ENCODE results near the gene RAB40C.
"Not testable (repeated sequence)": the region's sequence is repeated elsewhere in the genome, so short reads cannot be mapped to it uniquely, and the experiment has no call there.

RAB40C gene

DNA sequence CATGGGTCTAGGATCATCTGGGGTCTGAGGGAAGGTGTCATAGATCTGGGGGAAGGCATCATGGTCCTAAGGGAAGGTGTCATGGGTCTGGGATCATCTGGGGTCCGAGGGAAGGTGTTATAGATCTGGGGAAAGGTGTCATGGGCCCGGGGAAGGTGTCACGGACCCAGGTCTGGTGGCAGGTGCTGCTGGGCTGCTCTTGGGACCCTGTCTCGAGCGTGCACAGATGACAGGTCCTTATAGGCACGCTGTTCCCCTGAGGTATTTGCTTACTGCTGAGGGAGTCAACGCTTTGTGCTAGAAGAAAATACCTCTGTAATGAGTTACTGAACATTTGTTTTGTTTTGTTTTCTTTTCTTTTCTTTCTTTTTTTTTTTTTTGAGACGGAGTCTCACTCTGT is 1.4 kb downstream of the RAB40C start:
- no peak for DNase-seq

DNA sequence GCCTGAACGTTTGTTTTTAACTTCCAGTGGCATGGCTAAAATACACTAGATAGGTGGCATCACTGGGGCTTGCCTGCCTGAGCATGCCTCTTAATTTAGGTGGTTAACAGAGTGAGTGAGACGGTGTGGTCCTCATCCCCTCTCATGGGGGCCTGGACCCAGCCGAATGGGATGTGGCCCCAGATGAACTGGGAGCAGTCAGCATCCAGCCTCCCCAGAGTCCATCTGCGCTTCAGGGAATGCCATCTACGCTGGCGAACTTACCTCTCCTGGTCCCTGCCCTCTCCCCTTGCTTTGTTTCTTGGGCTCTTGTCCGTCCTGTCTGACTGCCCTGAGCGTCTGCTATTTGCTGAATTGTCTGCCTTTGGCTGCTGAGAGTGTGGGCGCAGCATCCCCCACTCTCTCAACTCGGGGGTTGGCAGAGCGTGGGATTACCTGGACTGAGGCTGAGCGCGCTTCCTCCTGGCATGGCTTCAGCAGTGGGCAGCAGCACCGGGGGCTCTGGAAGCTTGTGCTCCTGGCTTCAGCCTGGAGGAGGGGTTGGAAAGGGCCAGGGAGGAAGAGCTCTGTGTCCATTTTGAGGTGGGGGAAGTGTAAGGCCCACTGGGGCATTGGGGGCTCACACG is 2.1 kb downstream of the RAB40C start:
- DNase-seq: no peak

DNA sequence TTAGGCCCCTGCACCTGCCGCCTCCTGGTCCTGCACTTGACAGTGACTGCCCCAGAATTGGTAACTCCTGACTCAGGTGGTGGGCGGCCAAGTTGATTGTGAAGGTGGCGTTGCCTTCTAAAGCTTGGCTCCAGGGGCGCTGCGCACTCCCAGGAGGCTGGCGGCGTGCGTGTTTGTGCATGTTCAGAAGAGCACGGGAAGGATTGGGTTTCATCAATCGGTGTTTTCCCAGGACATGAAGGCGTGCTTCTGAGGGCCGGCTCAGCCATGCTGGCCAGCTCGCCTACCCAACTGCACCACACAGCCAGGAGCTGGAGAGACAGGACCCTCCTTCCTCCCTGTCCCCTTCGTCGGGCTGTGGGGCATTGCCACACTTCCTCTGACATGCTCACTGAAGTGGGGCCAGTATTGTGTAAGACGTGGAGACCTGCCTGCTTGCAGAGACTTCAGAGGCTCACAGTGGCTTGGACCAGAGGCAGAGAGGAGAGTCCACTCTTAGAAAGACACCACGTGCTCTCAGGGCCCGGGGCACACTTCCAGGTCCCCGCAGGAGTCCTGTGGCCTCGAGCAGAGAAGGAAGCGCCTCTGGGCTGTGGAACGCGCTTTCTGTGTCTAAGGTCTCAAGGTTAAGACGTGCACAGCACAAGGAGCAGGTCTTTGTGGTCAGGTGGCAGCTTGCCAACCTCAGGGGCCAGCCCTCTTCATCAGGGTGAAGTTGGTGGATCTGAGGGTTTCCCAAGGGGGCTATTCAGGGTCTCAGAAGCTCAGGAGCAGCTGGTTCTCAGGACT is 2.8 kb downstream of the RAB40C start:
- no peak for DNase-seq

DNA sequence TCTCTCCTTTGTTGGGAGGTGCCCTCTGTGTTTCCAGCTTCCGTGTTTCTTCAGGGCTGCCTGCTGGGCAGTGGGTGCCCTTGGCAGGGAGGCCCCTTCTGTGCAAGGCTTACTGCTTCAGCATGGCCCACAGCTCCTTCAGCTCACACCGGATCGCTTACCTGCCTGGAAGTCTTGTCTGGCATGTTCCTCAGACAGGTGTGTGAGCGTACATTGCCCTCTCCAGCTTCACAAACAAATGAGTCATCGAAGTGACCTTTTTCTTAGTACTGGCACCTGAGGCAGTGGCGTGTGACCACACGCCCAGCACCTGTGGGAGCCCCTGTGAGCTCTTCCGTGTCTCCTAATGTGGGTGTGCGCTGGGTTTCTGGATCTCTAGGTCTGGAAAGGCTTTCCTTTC is 3.5 kb downstream of the RAB40C start:
- no peak for DNase-seq

DNA sequence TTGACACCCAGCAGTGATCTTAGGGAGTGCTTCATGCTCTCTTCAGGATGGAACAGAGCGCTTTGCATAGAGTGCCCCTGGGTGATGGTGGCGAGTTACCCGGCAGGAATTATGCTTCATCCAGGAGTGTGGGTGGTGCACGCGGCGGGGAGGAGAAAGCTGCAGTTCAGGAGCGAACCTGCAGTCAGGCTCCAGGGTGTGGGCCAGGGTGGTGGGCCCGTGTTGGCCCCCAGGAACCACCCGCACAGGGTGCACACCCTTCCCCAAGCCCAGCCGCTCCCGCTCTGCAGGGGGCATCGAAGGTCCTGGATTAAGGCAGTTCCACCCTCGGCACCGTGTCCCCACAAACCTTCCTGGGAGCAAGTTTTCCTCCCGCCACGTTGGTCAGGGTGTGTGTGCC is 3.9 kb downstream of the RAB40C start:
- no peak for DNase-seq

DNA sequence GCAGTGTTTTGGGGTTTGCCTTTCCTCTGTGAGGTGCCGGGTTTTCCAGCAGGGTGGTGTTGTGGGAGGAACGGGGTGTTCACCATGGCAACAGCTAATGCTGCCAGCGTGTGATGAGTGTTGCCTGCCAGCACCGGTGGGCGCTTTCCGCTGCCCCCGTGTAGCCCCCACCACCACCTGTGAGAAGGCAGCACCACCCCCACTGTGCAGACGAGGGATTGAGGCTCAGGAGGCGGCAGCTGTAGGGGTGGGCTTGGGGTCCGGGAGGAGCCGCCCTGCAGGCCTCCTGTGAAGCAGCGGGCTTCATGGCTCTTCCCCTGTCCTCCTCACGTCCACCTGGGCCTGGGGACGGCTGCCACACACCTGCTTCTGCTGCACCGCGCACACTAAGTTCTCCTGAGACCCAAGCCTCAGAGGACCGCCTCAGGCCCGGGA is 5.2 kb downstream of the RAB40C start:
- DNase-seq: no peak

DNA sequence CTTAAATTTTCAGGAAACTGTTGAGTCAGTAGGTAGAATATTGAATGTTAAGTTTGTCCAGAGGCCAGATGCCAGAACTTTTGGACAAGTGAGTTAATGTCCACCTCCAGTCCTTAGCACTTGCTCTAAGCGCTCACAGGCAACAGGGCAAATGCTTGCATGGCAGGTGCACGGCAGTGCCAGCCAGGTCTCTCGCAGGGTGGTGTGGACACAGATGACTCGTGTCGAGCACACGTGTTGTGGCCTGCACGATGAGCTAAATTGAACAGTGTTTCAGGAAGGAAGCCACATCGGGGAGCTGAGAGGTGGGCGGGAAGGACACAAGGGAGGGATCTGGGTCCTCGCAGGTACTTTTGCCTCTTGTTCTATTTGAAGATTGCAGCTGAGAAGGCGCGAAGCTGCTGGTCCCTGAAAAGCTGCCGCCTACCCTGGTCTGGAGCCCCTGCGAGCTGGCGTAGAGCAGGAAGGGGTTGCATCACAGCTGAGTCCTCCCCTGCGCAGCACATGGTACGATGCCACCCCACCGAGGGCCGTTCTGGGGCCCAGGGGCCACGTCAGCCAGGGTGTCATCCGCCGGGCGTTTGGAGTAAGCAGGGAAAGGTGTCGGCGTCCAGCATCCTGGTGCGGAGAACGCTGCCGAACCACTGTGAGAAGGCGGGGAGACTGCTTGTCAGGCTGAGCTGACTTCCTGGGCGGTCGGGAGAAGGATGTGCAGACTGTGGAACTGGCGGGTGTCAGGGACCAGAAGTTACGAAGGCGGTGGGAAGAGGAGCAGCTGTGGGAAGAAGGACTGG is 6.3 kb downstream of the RAB40C start:
- DNase-seq: no peak

DNA sequence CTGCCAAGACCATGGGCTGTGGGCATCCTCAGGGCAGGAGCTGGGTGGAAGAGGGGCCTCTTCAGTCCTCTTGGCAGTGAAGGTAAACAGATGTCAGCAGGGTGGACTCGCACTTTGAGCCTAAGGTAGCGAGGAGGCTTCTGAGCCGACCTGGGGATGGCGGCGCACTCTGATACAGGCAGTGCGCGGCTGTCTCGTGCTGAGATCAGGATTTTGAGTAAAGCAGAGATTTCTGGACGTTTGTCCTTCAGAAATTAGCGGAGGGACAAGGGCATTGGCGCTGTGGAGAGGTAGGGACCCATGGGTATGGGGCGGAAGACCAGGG is 6.8 kb downstream of the RAB40C start:
- no peak for DNase-seq

DNA sequence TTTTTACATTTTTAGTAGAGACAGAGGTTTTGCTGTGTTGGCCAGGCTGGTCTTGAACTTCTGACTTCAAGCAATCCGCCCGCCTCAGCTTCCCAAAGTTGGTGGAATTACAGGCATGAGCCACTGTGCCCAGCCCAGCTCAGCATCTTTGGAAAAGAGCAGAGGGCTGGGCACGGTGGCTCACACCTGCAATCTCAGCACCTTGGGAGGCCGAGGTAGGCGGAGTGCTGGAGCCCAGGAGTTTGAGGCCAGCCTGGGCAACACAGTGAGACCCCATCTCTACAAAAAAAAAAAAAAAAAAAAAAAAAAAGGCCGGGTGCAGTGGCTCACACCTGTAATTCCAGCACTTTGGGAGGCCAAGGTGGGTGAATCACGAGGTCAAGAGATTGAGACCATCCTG is 7.8 kb downstream of the RAB40C start:
- not testable (repeated sequence) for DNase-seq

DNA sequence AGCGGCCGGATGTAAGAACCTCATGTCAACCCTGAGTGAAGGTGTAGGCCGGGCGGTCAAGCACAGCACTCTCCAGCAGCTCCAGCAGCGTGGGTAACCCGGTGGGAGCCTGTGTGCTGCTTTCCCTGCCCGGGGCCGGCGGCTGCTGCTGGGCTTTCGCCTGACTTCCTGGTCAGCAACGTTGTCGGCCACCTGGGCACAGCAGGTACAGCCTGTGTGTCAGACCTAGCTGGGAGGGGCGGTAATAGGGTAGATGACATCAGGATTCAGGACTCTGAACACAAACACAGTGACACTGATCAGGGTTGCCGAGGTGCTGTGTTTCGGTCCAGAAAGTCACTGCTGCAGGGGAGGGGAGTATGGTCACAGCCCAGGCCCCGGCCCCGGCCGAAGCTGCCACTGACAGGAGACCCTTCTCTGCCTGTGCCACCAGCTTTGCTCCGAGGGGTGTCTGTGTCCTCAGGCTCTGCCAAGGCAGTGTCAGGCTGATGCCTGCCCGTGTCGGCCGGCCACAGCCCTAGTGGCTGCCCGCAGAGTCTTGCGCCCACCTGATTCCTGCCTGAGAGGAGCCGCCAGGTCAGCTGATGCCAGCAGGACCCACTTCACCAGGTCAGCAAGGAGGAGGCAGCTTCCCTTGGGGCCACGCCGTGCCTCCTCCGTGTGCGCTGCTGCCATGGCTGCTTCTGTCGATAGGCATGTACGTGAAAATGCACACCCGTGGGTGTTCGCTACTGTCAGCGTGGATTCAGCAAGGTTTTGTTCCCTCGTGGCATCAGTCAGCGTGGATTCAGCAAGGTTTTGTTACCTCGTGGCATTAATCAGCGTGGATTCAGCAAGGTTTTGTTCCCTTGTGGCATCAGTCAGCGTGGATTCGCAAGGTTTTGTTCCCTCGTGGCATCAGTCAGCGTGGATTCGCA is 9.2 kb downstream of the RAB40C start:
- DNase-seq: no peak

DNA sequence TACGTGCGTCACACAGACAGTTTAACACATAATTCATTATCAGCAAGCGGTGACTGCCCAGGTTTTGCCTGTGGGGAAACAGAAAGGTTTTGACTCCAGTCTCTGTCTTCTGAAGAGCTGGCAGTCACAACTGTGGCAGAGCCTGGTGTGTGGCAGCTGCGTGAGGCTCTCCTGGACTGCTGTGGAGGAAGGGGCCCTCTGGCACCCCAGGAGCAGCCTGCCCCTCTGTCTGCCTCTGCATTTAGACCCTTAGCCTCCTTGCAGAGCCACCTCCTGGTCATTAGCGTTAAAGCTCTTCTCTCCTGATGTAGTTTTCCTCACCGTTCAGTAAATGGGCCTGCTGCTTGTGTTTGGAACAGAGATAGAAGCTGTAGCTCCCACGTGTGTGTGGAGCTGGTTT is 10.9 kb downstream of the RAB40C start:
- DNase-seq: no peak

DNA sequence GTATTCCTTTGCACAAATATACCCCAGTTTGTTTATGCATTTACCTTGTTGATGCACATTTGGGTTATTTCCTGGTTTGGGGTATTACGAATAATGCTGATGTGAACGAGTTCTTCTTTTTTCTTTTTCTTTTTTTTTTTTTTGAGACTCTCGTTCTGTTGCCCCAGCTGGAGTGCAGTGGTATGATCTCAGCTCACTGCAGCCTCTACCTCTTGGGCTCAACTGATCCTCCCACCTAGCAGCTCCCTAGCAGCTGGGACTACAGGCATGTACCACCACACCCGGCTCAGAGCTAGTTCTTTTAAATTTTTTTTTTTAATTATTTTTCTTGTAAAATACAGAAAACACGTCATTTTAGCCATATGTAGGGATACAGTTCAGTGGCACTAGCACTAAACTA is 14.1 kb downstream of the RAB40C start:
- DNase-seq: no peak

DNA sequence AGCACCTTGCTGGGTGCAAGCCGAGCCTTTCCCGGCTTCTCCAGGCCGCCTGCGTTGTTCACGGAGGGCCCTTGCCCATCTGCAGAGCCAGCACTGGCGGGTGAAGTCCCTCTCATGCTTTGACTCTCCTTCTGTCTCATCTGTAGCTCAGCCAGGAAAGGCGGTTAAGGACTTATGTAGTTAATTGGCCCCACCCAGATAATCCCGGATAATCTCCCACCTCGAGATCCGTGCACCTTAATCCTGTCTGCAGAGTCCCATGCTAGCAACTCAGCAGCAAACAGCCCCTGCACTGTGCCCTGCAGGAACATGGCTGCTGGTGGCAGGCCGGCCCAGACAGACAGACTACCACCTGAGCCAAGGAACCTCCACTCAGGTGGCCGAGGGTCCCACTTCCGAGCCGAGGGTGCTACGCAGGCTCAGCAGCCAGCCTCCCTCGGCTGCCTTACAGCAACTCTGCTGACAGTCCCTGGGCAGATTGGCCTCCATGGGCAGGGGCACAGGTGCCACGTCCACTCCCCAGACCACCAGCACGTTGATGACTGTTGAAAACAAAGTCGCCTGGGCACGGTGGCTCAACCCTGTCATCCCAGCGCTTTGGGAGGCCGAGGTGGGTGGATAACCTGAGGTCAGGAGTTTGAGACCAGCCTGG is 16.9 kb downstream of the RAB40C start:
- no peak for DNase-seq

DNA sequence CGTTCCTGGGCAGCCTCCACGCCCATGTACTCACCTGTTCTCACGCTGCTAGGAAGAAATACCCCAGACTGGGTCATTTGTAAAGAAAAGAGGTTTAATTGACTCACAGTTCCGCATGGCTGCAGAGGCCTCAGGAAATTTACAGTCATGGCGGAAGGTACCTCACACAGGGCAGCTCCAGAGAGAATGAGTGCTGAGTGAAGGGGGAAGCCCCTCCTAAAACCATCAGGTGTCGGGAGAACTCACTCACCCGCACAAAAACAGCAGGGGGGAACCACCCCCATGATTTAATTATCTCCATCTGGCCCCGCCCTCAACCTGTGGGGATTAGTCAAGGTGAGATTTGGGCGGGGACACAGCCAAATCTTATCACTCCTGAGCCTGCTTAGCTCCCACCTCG is 18.2 kb downstream of the RAB40C start:
- no peak for DNase-seq

DNA sequence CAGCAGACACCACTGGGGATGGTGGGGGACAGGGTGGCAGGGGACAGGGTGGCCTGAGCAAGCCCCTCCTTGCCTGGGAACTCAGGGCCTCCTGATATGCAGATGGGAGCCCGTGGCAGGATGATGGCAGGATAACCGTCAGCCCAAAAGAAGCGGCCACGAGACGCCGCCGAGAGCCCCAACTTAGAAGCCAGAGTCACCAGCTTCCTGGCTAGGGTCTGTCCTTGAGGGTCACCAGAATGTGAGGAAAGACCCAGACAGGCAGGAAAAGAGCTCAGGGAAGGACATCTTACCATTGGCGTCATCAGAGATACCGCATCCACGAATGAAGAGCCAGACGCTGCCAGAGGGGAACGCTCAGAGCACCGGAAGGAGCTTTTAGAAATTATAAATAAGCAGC is 19.4 kb downstream of the RAB40C start:
- DNase-seq: no peak

DNA sequence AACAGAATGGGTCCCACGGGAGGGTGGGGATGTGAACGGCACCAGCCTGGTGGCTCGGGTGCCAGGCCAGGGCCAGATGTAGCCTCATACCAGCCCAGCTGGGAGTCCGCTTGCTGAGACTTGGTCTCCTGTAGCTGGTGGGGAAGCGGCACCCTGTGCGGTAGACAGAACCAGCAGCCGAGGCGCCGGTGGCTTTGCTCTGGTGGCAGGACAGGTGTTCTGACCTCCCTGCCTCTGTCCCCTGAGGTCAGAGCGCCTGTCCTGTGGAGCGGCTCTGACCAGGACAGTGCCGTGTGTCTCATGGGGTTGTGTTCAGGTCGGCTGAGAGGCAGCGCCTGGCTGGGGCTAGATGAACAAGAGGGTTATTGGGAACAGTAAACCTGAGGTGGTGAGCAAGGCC is 20.1 kb downstream of the RAB40C start:
- no peak for DNase-seq

DNA sequence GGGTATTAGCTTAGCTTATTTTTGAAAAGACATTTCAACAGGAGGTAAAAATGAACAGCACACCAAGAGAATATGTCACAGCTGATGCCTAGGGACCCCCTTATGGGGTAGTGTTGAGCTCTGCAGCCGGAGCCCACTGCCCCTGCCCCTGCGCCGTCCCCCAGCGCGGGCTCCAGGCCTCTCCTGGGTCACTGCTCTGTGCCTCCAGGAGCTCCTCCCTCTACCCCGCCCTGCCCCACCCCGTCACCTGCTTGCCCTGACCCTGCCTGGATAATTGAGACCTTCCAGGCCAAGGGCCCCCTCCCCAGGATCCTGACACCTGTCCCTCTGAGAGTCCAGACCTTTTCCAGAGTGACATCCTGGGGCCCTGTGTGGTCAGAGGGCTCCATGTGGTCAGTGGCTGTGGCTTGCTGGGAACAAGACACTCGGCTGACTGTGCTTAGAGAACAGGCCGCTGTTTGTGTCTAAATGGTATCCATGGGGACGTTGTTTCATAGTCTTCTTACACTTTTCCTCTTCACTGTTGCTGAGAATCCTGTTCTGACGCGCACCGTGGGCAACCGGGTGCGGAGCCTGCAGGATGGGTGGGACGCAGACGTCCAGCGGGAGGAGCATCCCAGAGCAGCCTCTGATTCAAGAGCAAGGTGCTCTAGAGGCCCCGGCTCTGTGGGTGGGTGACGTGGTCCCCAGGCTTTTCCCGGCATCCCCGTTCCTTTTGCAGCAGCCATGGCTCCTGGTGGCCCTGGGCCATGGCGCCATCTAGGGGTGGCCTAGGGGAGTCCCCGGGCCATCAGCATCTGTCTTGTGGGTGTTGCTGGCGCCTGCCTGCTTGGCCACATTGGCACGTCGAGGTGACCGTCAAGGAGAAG is 20.9 kb downstream of the RAB40C start:
- no peak for DNase-seq

DNA sequence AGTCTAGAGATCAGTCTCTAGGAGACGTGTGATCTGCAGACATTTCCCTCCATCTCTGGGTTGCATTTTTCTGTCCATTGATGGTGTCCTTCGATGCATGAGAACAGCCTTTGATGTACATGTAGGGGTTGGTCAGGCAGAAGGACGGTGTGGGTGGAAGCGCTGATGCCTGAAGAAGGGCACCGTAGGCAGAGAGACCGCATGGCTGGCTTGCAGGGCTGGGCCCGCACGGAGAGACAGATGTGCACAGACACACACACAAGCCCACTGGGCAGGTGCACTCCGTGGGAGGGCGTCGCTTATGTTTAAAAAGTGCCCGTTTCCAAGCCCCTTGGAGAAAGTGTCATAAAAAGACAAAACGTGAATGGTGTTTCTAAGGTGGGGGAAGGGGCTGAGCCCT is 25.3 kb downstream of the RAB40C start:
- no peak for DNase-seq

DNA sequence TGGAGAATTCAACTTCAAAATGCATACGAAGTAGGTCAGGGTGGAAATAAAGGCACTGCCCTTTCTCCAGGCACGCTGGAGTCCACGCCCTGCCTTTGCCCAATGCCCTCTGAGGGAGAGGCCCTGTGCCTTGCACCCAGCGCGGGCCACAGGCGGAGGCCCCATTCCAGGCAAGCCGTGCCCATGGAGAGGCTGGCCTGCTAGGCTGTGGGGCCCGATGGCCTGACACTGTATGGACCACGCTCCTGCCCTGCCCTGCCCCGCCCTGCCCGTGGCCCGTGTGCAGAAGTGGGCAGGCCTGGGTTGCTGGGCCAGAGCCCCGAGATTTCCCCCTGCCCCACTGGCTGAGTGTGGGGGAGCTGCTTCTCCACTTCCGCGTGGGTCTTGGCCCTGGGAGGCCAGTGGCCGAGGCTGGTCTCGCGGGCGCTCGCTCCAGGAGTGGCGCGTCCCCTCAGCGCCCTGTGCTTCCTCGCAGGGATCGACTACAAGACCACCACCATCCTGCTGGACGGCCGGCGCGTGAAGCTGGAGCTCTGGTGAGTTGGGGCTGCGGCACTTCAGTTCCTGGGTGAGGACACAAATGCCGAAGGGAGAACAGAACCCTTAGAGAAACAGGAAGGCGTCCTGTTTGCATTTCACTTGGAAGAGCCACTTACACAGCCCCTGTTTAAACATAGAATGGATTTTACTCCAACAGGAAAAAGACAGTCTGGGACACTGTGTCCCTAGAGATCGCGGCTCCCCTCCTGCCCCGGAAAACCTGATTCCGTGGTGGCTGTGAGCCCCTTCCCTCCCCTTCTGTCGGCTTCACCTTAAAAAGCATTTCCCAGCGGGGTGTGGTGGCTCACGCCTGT is 27.1 kb downstream of the RAB40C start:
- DNase-seq: no peak

DNA sequence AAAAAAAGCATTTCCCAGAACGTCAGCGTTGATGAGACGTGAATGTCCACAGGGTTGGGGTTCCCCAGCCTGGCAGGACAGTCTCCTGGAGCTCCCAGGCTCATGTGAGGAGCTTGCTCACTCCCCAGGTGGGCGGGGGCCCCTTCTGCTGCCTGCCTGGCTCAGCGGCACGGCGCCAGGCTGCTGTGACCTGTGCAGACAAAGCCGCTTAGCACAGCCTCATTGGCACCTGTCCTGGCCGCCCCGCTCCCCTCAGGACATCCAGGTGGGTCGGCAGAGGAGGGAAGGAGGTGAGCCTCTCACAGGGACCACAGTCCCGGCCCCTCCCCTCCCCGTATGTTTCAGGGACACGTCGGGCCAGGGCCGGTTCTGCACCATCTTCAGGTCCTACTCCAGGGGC is 28.0 kb downstream of the RAB40C start:
- no peak for DNase-seq
